Activated CD8-positive, alpha-beta memory T cell treated with anti-CD3 and anti-CD28 coated beads, Interleukin-2, amount 50 U/mL, for 1 hour (primary cell): ENCODE results near the gene SMG9.
"Not testable (repeated sequence)": the region's sequence is repeated elsewhere in the genome, so short reads cannot be mapped to it uniquely, and the experiment has no call there.

Source experiments
- DNase-seq: peaks from one replicate; pipeline ENCODE4 v3.0.0-alpha.2; 2020; ENCODE audit errors: extremely low read depth

Gene SMG9

DNA sequence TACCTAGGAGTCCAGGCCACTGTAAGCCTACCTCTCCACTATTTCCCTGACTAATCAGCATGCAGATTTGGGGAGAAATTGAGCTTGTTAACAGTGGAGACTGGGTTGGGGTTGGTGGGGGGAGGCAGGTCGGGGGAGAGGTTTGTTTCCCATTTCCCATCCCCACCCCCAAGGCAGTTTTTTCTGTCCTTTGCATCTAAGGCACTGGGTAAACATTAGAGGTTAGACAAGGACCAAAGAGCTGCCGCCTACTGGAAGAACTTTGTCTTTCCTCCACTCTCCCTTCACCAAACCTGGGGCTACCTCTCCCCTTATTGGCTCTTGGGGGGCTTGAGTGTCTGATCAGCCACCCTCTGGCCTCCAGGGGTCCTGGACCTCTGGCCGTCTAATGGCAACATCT, 25.1 kb upstream of the SMG9 start:
- no peak for DNase-seq

DNA sequence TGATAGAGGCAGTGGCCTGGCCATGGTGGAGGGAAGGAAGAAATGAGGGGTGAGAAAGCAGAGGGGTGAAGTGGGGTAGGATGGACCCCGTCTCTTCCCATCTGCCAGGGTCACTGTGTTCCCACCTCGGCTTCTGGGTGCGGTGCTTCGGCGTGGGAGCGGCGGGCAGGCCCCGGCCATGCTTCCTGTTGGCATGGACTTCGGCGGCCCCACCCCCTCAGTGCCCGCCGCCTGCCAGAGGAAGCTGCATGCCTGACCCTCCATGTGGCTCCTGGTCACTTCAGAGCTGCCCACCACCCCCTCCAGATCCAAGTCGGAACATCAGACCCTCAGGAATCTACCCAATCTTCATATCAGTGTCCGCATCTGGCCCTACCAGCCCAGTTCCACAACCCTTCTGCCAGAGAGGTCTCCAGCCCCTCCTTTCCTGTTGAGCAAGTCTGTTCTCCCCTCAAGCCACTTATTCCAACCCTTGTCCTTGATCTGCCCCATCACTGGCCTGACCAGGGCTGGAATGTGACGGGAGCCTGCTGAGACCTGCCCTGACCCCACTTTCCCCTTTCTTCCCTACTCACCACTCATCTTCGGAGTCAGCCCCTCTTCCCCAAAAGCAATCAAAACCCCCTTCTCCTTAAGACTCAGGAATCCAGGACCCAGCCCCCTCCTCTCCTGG, 24.5 kb upstream of the SMG9 start:
- DNase-seq, result no peak

DNA sequence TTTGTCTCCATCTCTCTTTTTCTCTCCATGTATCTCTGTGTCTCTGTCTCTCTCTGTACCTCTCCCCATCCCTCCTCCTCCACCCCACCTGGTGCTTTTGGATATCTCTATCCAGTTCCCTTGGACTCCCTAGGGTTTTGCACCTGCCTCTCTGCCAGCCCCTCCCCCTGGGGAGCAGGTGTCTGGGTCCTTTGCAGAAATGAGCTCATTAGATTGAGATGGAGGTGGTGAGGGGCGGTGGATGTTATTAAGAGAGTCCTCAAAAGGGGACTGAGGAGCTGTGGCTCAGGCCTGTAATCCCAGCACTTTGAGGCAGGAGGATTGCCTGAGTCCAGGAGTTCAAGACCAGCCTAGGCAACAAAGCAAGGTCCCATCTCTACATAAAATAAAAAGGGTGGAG, 23.9 kb upstream of the SMG9 start:
- no peak for DNase-seq

DNA sequence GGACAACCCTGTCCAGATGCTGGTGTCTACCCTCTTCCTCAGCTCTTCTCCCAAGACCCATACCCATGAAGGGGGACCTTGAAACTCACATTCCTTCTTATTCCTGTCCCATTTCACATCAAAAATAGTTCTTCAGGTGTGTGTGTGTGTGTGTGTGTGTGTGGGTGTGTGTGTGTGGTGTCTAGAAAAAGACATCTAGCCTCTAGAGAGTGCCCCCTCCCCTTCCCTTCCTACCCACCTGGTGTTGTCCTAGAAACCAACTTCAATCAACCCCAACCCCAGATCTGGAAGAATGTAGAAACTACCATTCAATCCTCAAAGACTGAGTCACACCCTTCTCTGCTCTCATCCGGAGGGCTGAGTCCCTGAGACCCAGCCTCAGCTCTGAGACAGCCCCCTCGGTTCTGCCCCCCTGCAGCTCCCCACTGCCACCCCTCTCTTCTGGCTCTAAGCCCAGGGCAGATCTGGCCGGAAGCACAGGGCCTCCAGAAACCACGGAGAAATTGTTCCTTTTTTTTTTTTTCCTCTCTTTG, 22.5 kb upstream of the SMG9 start:
- DNase-seq, result no peak

DNA sequence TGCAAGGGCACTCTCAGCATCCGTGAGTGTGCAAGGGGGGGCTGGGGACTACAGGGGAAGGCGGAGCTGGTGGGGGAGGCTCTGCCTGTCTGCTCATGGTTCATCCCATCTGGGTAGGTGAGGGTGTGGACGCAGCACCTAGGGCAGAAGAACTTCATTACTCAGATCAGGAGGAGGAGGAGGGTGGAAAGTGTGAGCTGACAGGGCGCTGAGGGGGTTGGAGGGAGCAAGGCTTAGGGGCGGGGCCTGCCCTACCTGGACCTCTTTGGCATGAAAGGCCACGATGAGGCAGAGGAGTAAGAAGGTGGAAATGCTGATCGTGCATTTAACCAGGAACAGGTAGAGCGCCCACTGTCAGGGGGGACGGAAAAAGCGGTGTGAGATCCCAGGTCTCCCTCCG, 21.5 kb upstream of the SMG9 start:
- DNase-seq, result no peak

DNA sequence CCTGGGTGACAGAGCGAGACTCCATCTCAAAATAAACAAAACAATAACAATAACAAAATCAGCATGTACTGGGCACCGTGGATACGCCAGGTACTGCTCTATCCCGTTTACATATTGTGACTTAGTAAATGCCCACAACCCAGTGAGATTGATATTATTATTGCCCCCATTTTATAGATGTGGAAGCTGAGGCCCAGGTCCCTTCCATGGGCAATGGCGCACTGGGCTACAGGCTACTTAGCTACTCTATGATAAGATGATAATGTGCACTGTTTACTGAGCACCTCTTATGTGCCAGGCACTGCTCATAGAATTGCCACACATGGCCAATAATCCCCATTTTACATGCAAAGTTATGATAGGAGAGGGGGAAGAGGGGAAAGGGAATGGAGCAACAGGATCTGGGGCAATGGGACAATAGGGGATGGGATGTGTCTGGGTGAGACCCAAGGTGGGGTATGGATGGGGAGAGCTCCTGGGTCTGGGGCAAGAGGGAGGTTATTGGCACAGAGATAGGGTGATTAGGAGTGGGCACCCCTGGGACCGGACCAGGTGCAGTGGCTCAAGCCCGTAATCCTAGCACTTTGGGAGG, 20.6 kb upstream of the SMG9 start:
- DNase-seq, result no peak

DNA sequence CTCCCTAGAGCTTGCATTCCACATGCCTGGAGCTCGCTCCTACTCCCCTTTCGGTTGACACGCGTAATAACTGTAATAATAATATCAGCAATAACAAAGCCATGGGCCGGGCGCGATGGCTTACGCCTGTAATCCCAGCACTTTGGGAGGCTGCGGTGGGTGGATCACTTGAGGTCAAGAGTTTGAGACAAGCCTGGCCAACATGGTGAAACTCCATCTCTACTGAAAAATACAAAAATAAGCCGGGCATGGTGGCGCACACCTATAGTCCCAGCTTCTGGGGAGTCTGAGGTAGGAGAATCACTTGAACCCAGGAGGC, 20.1 kb upstream of the SMG9 start:
- DNase-seq, result not testable (repeated sequence)

DNA sequence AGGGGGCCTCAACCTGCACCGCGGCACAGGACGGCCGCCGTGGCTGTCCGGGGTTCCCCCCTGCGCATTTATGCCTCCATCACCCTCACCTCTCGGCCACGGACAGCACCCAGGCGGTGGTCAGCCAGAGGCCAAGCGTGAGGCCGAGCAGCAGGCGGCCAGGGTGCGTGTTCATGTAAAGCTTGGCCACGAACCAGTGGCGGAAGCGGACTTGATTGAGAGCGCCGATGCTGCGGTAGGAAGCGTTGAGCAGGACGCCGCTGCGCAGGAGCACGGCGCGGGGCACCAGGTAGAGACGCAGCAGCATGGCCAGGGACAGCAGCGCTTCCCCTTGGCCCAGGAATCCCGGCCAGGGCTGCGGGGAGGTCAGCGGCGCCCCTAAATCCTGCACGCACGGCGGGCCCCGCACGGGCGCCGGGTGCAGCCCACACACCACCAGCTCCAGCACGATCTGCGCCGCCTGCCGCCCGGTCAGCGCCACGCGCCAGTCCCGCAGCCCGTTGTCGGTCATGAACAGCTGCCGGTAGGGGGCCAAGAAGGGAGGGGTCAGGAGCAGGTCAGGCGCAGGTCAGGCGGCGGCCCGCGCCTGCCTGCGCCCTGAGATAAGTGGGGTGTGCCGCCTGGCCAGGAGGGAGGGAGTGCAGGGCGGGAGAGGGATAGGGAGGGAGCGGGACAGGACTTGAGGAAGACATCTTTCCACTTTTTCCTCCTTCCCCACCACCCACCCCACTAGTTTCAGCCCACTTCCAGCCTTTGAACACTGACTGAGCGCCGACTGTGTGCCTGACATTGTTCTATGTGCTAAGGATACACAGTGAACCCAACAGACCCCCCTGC, 19.6 kb upstream of the SMG9 start:
- no peak for DNase-seq

DNA sequence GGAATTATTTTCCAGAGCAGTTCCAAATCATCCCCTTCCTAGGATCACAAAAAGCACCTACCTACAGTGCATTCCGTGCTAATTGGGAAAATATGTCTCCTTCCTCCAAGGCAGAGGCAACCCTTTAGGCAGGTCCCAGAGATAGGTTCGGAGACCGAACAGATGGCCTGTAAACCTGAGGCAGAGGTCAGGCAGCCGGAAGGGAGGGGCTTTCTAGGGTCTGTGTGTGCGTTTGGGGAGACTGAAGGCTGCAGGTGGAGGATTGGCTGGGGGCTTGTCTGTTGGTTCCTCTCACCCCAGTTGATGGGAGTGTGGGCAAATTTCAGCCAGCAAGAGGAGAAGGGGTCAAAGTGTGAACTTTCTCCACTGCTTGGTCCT, 19.0 kb upstream of the SMG9 start:
- no peak for DNase-seq

DNA sequence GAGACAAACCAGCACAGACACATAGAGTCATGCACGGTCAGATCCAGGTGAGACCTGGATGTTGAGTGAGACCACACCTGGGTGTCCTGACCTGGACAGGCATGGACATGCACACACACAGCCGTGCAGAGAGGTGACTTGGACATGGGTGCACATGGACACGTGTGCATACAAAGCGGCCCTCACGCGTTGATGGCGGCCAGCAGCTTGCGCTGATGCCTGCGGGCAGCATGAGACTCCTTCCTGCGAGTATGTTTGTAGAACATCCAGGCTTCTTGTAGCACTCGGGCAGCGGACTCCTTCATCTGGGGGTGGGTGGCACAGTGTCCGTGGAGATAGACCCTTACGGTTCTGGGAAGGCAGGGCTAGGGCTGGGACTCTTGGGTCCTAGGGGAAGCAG, 14.5 kb upstream of the SMG9 start:
- DNase-seq, result no peak

DNA sequence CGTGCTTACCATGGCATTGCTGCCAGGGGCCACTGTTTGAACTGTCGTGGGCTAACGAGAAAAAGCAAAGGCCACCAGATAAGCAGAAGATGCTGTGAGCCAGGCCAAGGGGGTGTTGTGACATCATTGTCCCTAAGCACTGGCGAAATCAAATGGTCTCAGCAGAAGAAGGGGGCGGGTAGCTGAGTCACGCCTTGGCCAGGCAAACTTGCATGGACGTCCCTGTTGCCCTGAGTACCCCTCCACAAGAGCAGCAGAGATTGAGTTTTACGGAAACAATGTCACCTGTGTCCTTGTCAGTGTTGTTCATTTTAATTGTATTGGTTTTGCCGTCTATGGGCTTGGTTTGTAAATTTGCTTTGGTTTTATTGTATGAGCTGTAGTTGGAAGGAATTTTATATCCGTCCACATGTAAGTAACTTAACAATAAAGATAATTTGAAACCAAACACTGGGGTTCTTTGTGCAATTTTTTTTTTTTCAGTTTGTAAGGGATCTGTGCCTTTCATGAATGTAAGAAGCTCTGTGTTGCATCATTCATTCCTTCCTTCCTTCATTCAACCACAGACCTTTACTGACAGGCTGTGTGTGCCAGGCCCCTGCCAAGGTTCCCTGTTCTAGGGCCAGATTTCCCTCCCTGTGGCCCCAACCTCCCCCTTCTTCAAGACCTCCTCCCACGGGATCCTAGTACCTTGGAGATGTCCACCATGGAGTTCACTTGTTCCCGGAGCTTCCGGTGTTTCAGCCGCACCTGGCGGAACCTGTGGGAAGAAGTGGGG, 13.7 kb upstream of the SMG9 start:
- no peak for DNase-seq

DNA sequence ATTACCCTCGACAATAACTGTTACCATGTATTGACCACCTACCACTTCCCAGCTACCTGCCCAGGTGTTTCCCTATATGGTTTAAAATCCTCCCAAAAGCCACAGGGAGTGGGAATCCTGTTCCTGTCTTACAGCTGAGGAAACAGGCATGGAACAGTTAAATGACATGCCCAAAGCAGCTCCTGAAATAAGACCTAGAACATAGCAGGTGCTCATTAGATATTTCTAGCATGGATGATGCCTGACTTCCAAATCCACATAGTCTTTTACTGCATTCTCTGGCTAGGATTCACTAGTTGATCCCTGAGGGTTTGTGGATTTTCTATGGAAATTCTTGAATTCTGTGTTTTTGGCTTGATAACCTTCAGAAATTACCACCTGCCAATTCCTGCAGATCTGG, 13.1 kb upstream of the SMG9 start:
- DNase-seq, result no peak

DNA sequence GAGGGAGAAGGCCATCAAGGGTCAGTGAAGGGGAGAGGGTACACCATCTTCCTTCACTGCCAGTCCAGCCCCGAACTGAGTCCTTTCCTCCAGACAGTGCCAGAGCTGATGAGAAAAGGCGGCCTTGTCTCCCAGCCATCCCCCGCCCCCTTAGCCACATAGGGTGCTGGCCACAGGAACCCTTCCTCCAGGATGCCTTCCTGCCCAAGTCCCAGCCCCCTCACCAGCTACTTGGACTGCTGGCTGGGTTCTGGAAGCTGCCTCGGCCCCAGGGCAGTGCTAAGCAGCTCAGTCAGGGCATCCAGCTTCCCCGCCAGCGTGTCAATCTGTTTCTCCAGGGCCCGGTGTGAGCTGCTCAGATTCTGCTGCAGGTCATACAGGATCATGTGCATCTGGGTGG, 12.6 kb upstream of the SMG9 start:
- DNase-seq, result no peak

DNA sequence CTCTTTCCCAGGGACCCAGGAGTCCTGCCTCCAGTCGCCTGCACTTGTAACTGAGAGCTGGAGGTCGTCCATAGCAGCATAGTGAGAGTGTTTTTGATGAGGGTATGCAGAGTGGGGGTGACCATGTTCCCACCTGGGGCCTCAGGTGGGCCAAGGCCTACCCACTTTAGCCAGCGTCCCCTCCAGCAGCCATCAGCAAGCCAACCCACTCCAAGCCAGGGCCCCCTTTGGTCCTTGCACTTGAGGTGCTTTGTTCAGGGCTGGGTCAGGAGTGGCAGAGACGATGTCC, 11.9 kb upstream of the SMG9 start:
- no peak for DNase-seq

DNA sequence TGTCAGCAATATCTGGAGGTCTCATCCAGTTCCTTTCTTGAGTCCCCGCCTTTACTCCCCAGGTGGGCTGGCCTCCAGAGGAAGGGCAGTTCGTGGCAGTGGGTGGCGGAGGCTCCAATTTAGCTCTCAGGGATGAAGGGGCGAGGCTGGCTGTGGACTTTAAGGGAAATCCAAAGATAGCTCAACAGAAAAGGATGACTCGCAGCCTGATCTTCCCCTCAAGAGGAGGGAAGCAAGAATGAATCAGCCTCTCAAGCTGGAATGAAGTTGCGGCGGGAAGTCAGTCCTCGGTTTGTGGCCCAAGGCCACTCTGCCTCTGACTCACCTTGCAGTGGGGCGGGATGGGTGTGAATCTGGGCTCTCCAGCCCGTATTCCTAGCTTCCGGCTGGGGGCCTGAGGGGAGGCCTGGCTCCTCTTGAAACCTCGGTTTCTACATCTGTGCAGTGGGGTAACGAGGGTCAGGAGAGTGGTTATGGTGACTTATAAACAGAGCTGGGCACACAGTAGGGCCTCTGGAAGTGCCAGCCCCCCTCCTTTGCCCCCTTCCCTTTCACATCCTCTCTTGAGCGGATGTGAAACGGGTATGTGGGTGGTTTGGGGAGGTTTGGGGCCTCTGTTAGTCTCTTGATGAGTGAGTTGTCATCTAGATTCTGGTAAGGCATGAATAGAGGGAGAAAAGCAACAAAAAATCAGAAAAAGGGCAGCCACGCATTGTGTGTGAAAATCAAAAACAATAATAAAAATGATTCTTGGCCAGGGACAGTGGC, 10.5 kb upstream of the SMG9 start:
- DNase-seq, result no peak

DNA sequence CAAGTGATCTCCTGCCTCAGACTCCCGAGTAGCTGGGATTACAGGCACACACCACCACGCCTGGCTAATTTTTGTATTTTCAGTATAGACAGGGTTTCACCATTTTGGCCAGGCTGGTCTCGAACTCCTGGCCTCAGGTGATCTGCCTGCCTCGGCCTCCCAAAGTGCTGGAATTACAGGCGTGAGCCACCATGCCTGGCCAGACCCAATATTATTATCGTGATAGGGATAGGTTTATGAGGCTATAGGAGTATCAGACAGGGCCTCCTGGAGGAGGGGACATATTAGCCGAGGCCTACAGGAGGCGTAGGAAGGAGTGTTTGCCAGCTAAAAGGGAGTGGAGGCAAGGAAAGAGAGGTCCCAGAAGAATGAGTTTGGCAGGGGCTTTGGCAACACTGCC, 9.9 kb upstream of the SMG9 start:
- DNase-seq, result not testable (repeated sequence)

DNA sequence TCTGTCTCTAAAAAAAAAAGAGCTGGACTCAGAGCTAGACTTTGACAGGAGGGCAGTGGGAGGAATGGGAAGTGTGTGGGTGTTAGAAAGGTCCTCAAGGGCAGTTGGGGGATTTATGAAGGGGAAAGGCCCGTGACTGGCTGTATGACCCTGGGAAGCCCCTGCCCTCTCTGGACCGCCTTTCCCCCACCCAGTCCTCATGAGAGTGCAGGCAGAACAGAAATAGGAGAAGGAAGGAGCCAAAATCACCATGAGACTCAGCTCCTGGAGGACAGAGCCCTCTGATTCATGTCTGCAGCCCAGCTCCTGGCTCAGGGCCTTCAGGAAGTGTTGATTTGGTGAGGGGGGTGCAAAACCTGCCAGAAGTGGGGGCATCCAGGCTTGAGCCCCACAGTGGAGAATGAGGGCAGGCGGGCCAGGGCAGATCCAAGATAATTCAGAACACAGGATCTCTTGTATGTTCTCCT, 8.7 kb upstream of the SMG9 start:
- no peak for DNase-seq

DNA sequence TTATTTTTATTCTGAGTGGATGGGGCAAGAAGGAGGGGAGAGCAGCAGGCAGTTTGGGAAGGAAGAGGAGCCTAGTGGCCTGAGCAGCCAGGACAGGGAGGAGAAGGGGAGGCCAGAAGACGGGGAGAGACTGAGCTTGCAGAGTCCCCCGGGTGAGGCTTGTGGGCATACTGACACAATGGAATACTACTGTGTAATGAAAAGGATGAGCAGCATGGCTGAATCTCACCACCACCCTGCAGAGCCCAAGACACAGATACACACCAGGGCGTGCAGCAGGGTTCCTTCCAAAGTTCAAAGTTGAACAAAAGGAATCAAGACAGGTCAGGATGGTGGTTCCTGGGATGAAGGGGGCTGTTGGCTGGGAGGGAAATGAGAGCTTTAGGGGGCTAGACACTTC, 8.1 kb upstream of the SMG9 start:
- DNase-seq, result no peak

DNA sequence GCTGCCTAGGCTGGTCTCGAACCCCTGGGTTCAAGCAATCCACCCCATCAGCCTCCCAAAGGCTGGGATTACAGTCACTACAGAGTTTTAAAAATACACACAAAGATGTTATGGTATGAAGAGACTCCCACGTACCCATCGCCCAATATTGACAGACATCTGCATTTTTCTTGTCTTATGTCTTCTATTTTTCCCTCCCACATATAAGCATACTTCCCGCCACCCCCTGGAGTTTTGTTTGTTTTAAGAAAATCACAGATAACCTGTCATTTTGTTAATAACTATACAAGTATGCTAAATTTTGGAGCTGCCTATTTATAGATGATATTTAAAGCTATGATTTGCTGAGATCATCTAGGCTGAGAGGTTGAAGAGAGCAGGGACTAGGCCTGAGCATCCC, 6.2 kb upstream of the SMG9 start:
- DNase-seq, result no peak

DNA sequence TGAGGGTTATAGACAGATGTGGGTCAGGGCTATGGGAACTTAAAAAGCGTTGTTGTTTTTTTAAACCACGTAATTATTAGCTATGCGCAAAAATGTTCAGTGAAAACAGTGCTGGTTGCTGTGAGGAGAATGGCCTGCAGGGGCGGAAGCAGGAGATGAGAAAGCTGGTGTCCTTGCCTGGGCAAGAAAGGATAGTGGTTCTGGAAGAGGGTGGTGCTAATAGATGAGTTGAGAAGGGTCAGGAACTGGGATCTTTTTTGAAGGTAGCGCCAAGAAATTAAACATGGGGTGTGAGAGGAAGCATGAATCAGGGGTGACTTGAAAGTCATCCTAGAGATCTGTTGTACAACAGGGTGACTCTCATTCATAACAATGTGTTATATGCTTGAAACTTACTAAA, 4.8 kb upstream of the SMG9 start:
- no peak for DNase-seq

DNA sequence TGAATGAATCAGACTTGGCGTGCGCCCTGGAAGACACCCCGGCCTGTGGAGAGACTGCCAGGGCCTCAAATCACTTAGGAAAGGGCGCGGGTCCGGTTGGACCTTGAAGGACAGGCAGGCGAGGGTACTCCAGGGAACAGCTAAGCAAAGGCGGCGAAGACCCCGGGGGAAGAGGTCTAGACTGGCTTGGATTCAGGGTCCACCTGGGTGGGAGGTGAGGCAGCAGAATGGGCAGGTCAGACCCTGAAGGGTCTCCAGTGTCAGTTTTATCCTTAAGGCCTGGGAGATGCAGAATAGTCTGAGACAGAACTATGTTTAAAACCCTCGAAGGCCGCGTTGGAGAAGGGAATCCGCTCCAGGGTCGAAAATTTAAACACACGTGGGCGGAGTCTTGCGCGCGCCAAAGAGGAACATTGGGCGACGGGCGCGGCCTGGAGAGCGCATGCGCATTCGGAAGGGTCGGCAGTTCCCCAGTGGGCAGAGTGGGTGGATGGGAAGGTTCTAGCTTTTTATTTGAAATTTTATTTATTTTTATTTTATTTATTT, 567 bp upstream of the SMG9 start:
- DNase-seq, result no peak

DNA sequence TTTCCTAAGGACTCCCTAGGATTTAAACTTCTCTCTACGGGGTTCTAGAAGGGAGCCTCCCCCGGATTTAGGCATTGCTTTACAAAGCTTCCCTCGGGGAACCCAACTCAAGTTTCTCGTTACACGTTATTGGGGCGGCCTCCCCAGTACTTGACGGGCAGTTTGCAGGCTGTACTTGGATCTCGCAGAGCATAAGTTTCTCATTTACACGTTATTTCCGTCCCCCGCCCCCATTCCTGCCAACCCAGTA, 584 bp downstream of the SMG9 start:
- DNase-seq, result no peak
